ENCODE measurements around the gene ZP1. TPM values are rescaled to one million over a fixed set of nuclear protein-coding genes. Genes with fewer than 3 reads are reported as not detected.

The ZP1 gene
- total RNA-seq, 1 experiment from 2014 or later, result 4.6 TPM

DNA sequence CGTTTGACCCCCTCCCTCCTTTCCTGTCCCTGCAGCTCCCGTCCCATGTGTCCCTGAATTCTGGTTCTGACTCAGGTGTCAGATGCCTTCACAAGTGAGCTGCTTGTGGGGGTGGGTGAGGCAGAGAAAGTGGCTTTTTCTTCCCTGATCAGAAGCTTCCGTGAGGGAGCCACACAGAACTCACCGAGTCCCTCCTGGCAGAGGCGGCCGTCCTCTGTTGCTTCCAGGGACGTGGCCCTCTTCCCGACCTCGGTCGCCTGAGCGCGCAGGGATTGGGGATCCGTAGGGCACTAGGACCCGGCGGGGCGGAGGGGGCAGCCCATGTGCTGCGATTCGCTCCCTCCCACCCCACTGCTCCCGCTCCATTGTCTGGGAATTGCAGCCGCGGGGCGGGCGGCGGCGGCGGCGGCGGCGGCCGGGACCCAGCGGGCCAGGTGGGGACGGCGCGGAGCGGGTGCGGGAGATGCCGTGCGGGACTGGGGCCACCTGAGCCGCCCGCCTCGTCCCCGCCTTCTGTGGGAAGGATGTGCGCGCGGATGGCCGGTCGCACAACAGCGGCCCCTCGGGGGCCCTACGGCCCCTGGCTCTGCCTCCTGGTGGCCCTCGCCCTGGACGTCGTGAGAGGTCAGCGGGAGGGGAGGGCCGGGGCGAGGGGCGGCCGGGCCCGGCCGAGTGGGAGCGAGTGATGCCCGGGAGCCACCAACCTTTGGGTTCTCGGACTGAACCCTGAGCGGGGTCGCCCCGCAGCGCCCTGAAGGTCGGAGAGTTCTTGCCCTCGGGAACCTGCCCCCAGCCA lies 57.0 kb downstream of the ZP1 start, which contains the start of gene TMEM132A:
TSS of gene TMEM132A (plus strand) at position 351 of the 796 bp plus-strand sequence. CDS start at position 525, 174 bp downstream.
- DNase-seq (ENCODE audit: low read depth), result peak; percentile 75

Other genes with a start within 250 kb of the ZP1 start
- gene MS4A8, start 167.9 kb upstream of the ZP1 start, total RNA-seq (2014; rRNA removed; shearing (Covaris generic)), result not detected in 2 replicates
- not detected in 2 replicates for gene MS4A18, start 142.8 kb upstream of the ZP1 start, total RNA-seq (2014; rRNA removed; shearing (Covaris generic))
- gene MS4A15, start 110.7 kb upstream of the ZP1 start, total RNA-seq (2014; rRNA removed; shearing (Covaris generic)), result not detected in 2 replicates
- gene MS4A10, start 82.2 kb upstream of the ZP1 start, total RNA-seq (2014; rRNA removed; shearing (Covaris generic)), result not detected in 2 replicates
- 10.1 and 13.5 TPM in 2 replicates for gene CCDC86, start 25.4 kb upstream of the ZP1 start, total RNA-seq (2014; rRNA removed; shearing (Covaris generic))
- gene PTGDR2, start 11.6 kb upstream of the ZP1 start, total RNA-seq (2014; rRNA removed; shearing (Covaris generic)), result not detected in 2 replicates
- gene PRPF19, start 39.0 kb downstream of the ZP1 start, total RNA-seq (2014; rRNA removed; shearing (Covaris generic)), result 86.6 and 100.0 TPM in 2 replicates
- 81.6 and 88.6 TPM in 2 replicates for gene TMEM109, start 46.6 kb downstream of the ZP1 start, total RNA-seq (2014; rRNA removed; shearing (Covaris generic))
- gene TMEM132A, start 56.9 kb downstream of the ZP1 start, total RNA-seq (2014; rRNA removed; shearing (Covaris generic)), result 29.2 and 44.6 TPM in 2 replicates
- gene SLC15A3, start 84.6 kb downstream of the ZP1 start, total RNA-seq (2014; rRNA removed; shearing (Covaris generic)), result 5.8 and 10.0 TPM in 2 replicates
- not detected in 2 replicates for gene CD6, start 104.1 kb downstream of the ZP1 start, total RNA-seq (2014; rRNA removed; shearing (Covaris generic))
- not detected in 2 replicates for gene CD5, start 234.9 kb downstream of the ZP1 start, total RNA-seq (2014; rRNA removed; shearing (Covaris generic))

Measured in RPMI7951 (cell line).